Measurements from ENCODE around the gene SGCD.

SGCD gene

DNA sequence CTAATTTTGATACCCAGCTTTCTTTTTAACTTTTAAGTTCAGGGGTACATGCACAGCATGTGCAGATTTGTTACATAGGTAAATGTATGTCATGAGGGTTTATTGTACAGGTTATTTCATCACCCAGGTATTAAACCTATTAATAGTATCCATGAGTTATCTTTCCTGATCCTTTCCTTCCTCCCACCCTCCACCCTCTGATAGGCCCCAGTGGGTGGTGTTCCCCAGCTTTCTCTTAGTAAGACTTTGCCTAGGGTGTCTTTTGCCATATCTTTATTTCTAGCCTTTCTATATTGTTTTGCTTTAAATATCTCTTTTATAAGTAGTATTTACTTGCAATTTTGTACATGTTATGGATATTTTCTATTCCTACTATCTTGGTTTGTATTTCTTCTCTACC, 243.7 kb downstream of the SGCD start:
- H3K4me3 ChIP-seq = no peak overlapping the region
- no peaks in the 10 kb centered on the region for H3K9me3 ChIP-seq
- H3K36me3 ChIP-seq = no peaks in the 10 kb centered on the region
- no peak for TF ChIP-seq CTCF (IDR thresholded peaks at IDR 0.05)
- peaks cover 0 to 8% (median 0%) of the 10 kb centered on the region in 4 donors for H3K4me1 ChIP-seq
- no peak for DNase-seq
- no peak overlapping the region for H3K27ac ChIP-seq
- intact Hi-C loops (cut with DNase I; ENCODE audit: low total_unique reads) = no loop called here
- H3K27me3 ChIP-seq = no peaks in the 10 kb centered on the region

DNA sequence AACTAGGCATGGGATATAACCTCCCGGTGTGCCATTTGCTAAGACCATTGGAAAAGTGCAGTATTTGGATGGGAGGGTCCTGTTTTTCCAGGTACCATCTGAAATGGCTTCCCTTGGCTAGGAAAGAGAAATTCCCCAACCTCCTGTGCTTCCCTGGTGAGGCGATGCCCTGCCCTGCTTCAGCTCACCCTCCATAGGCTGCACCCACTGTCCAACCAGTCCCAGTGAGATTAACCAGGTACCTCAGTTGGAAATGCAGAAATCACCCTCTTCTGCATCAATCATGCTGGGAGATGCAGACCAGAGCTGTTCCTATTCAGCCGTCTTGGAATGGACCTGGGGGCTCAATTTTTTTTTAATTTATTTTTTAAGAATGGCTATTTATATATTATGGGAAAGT, 254.8 kb downstream of the SGCD start:
- no peak for TF ChIP-seq CTCF (IDR thresholded peaks at IDR 0.05)
- peaks cover 3 to 43% (median 27%) of the 10 kb centered on the region in 4 donors for H3K4me1 ChIP-seq
- no peak overlapping the region for H3K4me3 ChIP-seq
- DNase-seq = no peak
- peak overlapping the region in 1 of 2 donors; percentile 14 for H3K27ac ChIP-seq
- peaks cover 0 to 3% (median 0%) of the 10 kb centered on the region in 3 donors for H3K36me3 ChIP-seq
- peaks cover 0 to 9% (median 6%) of the 10 kb centered on the region in 3 donors for H3K9me3 ChIP-seq
- no peaks in the 10 kb centered on the region for H3K27me3 ChIP-seq
- intact Hi-C loops (cut with DNase I; ENCODE audit: low total_unique reads) = no loop called here

- Histone ChIP-seq H3K4me3 (no peak overlapping the region), H3K36me3 (peaks cover 0 to 3% (median 0%) of the 10 kb centered on the region in 3 donors), H3K9me3 (peaks cover 0 to 9% (median 6%) of the 10 kb centered on the region in 3 donors), H3K27me3 (no peaks in the 10 kb centered on the region), H3K27ac (peak overlapping the region in 1 of 2 donors; percentile 14), H3K4me1 (peaks cover 3 to 47% (median 29%) of the 10 kb centered on the region in 4 donors)
- intact Hi-C loops (cut with DNase I; ENCODE audit: low total_unique reads) = no loop called here
- no peak for DNase-seq
- no peak for TF ChIP-seq CTCF (IDR thresholded peaks at IDR 0.05)
These were observed 255.2 kb downstream of the SGCD start for GRCh38 chr5:156582193-156582598.

- intact Hi-C loops (cut with DNase I; ENCODE audit: low total_unique reads) = no loop called here
- no peak for DNase-seq
- H3K27ac ChIP-seq = peak overlapping the region; percentile 54 to 68
- no peaks in the 10 kb centered on the region for H3K27me3 ChIP-seq
- peaks cover 0 to under 1% (median 0%) of the 10 kb centered on the region in 3 donors for H3K9me3 ChIP-seq
- H3K36me3 ChIP-seq = peaks cover 0 to 3% (median 0%) of the 10 kb centered on the region in 3 donors
- peaks cover 3 to 62% (median 32%) of the 10 kb centered on the region in 4 donors for H3K4me1 ChIP-seq
- no peak for TF ChIP-seq CTCF (IDR thresholded peaks at IDR 0.05)
- H3K4me3 ChIP-seq = no peak overlapping the region
These were observed 257.9 kb downstream of the SGCD start for GRCh38 chr5:156584871-156585270.

DNA sequence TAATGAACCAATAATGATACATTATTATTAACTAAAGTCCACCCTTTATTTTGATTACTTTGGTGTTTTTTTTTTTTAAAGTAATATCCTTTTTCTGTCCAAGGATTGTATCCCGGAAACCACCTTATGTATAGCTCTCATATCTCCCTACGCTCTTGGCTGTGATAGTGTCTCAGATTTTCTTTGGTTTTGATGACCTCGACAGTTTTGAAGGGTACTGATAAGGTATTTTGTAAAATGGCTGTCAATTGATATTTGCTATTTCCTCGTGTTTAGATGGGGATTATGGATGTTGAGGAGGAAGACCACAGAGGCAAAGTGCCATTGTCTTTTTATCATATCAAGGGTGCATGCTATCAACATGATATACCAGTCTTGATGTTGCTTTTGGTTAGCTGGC, 259.0 kb downstream of the SGCD start:
- intact Hi-C loops (cut with DNase I; ENCODE audit: low total_unique reads) = no loop called here
- peak overlapping the region; percentile 54 to 68 for H3K27ac ChIP-seq
- no peaks in the 10 kb centered on the region for H3K27me3 ChIP-seq
- H3K4me3 ChIP-seq = no peak overlapping the region
- H3K36me3 ChIP-seq = no peaks in the 10 kb centered on the region
- TF ChIP-seq CTCF (IDR thresholded peaks at IDR 0.05) = no peak
- no peaks in the 10 kb centered on the region for H3K9me3 ChIP-seq
- no peak for DNase-seq
- H3K4me1 ChIP-seq = peaks cover 3 to 62% (median 32%) of the 10 kb centered on the region in 4 donors

DNA sequence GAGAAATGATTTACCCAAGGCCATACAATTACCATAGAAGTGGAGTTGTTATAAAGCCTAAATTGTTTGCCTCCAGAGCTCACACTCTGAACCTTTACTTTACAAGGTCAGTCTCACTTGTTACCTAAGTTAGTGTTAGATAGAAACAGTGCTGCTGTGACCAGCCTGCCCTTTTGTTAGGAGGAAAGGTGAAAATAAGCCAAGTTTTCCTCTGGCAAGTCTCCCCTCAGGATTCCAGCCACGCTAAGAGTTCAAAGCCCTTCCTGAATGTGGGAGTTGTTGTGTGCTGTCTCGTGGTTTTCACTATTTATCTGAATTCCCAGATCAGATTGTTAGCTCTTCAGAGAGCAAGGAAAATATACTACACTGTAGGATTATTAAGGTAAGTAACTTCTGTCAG, 260.0 kb downstream of the SGCD start:
- Histone ChIP-seq H3K4me1 (peaks cover 3 to 56% (median 28%) of the 10 kb centered on the region in 4 donors), H3K27ac (peak overlapping the region; percentile 54 to 68), H3K4me3 (no peak overlapping the region), H3K9me3 (no peaks in the 10 kb centered on the region), H3K27me3 (no peaks in the 10 kb centered on the region), H3K36me3 (no peaks in the 10 kb centered on the region)
- intact Hi-C loops (cut with DNase I; ENCODE audit: low total_unique reads) = no loop called here
- no peak for DNase-seq
- no peak for TF ChIP-seq CTCF (IDR thresholded peaks at IDR 0.05)

Measured in tibial artery (tissue), 4 donors.